GM23248 (cell line): ENCODE results near the gene ATG2B. TPM values are rescaled to one million over a fixed set of nuclear protein-coding genes. Genes with fewer than 3 reads are reported as not detected.

Experiments
- DNase-seq: peaks from one replicate; pipeline ENCODE4 v3.0.0-alpha.2; 2015
- H2AFZ ChIP-seq: fragments of 200-600 bp; sonication (generic); 2 replicates; pipeline ENCODE4 v1.6.1; 2016; ENCODE audit warnings: antibody characterized with exemption
- H3F3A ChIP-seq: fragments of 200-600 bp; sonication (generic); 2 replicates; pipeline ENCODE4 v1.6.1; 2016; ENCODE audit warnings: mild to moderate bottlenecking, antibody characterized with exemption, mixed run types; ENCODE audit not compliant: insufficient read depth
- H3K27ac ChIP-seq: fragments of 200-600 bp; sonication (generic); 2 replicates; pipeline ENCODE4 v1.5.1; 2016; ENCODE audit warnings: mild to moderate bottlenecking
- H3K27me3 ChIP-seq: fragments of 200-600 bp; sonication (generic); replicated peaks from 2 replicates; pipeline ENCODE4 v1.6.1; 2016; ENCODE audit warnings: mild to moderate bottlenecking; ENCODE audit not compliant: insufficient read depth
- H3K36me3 ChIP-seq: fragments of 200-600 bp; sonication (generic); 2 replicates; pipeline ENCODE4 v1.6.1; 2016; ENCODE audit warnings: low read depth, mild to moderate bottlenecking
- H3K4me1 ChIP-seq: fragments of 200-600 bp; sonication (generic); 2 replicates; pipeline ENCODE4 v1.6.1; 2016; ENCODE audit warnings: mild to moderate bottlenecking; ENCODE audit not compliant: insufficient read depth
- H3K4me2 ChIP-seq: fragments of 200-600 bp; sonication (generic); one replicate; pipeline ENCODE4 v1.6.1; 2016; ENCODE audit warnings: mild to moderate bottlenecking; ENCODE audit not compliant: unreplicated experiment
- H3K4me3 ChIP-seq: fragments of 200-600 bp; sonication (generic); 2 replicates; pipeline ENCODE4 v1.5.1; 2016; ENCODE audit warnings: mild to moderate bottlenecking
- H3K79me2 ChIP-seq: fragments of 200-600 bp; sonication (generic); 2 replicates; pipeline ENCODE4 v1.6.1; 2016; ENCODE audit warnings: mild to moderate bottlenecking; ENCODE audit not compliant: insufficient read depth
- H3K9ac ChIP-seq: fragments of 200-600 bp; sonication (generic); 2 replicates; pipeline ENCODE4 v1.6.1; 2016; ENCODE audit warnings: mild to moderate bottlenecking
- H3K9me2 ChIP-seq: fragments of 200-600 bp; sonication (generic); 2 replicates; pipeline ENCODE4 v1.6.1; 2016; ENCODE audit warnings: mixed run types, mild to moderate bottlenecking, moderate library complexity; ENCODE audit not compliant: insufficient read depth
- H3K9me3 ChIP-seq: fragments of 200-600 bp; sonication (generic); one replicate; pipeline ENCODE4 v1.6.1; 2017; ENCODE audit warnings: low read depth
- H4K20me1 ChIP-seq: fragments of 200-600 bp; sonication (generic); 2 replicates; pipeline ENCODE4 v1.6.0; 2016; ENCODE audit not compliant: insufficient read depth
- EZH2 ChIP-seq: fragments of 200-600 bp; sonication (generic); IDR thresholded peaks from 2 replicates; pipeline ENCODE4 v1.6.1; 2018; ENCODE audit warnings: antibody characterized with exemption, mild to moderate bottlenecking; ENCODE audit not compliant: insufficient read depth, poor library complexity, severe bottlenecking
- EZH2phosphoT487 ChIP-seq: fragments of 200-600 bp; sonication (generic); IDR thresholded peaks from 2 replicates; pipeline ENCODE4 v1.6.1; 2018; ENCODE audit warnings: antibody characterized with exemption, moderate library complexity, mild to moderate bottlenecking, low read depth; ENCODE audit not compliant: insufficient read depth
- WGBS, 2 experiments: methylation state at CpG; one replicate each; pipeline ENCODE4 v1.1.6; 2015 to 2017; ENCODE audit warnings: low lambda C conversion rate in 2 of 2, low coverage in 1 of 2; ENCODE audit errors: missing lambda C conversion rate in 2 of 2; 5-methylcytosine and 5-hydroxymethylcytosine counted together
- in situ Hi-C: fragments of 300-500 bp; cut with MboI; formaldehyde crosslinking; loops from 2 replicates; pipeline ENCODE4 v1.15.0; 2020
- polyA plus RNA-seq: library from polyadenylated mRNA; unstranded; fragments of >200 nt; fragmentation: Nextera tagmentation; extraction: Ambion mirVana; gene quantifications from 2 replicates; pipeline ENCODE4 v1.2.1, GENCODE V29; 2016
- total RNA-seq: library from RNA; depleted of rRNA; stranded (reverse); fragments of >200 nt; shearing (Covaris generic); gene quantifications from 2 replicates; pipeline ENCODE4 v1.2.3, GENCODE V29; 2014

Gene ATG2B
- total and polyA plus RNA-seq, 2 experiments from 2014 or later, result 2.9 to 10.7 TPM

DNA sequence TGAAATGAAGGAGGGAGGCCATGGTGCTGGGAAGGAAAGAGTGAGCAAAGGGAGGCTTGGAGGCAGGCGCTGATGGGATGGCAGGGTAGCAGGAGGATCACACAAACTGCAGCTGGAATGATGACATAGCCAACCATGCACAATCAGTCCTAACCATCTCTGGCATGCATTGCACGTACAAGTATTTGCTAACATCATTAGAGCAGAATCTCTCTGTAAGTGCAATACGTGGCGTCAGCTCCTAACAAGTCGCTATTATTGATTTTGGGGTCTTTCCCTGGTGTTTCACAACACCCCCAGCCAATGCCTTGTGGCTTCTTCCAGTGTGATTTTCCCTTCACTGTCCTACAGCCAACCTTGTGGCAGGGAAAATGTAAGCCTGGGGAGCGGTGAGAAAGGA lies 88.6 kb downstream of the ATG2B start:
- H3K4me3 ChIP-seq, result no peak overlapping the region
- peaks cover 29% of the 10 kb centered on the region for H3K4me1 ChIP-seq
- peak; percentile 89 for DNase-seq
- no peaks in the 10 kb centered on the region for H4K20me1 ChIP-seq
- no peak for TF ChIP-seq EZH2
- TF ChIP-seq EZH2phosphoT487, result no peak
- H3K27ac ChIP-seq, result peak overlapping the region; percentile 77
- peak overlapping the region; percentile 67 for H3K9ac ChIP-seq
- H3K9me3 ChIP-seq, result no peaks in the 10 kb centered on the region
- H3K9me2 ChIP-seq, result no peaks in the 10 kb centered on the region
- 32 to 37% methylated on average over 6 of the region's 6 CpGs for WGBS, 2 experiments
- H3K36me3 ChIP-seq, result 0 out of 2 replicates have a peak, but pooled peaks cover 3% of the 10 kb centered on the region
- peak overlapping the region; percentile 20 for H3K4me2 ChIP-seq
- peaks cover 24% of the 10 kb centered on the region for H3F3A ChIP-seq
- in situ Hi-C loops, result loop anchor here (5.0 to 10.0 kb wide), 2 partner anchors 172 to 280 kb away; no protein-coding TSS in a partner anchor
- H2AFZ ChIP-seq, result peak overlapping the region; percentile 34; the same call in 1 of the 2 replicates
- H3K27me3 ChIP-seq, result no peaks in the 10 kb centered on the region
- H3K79me2 ChIP-seq, result no peaks in the 10 kb centered on the region

- Histone ChIP-seq H3K27ac (peak overlapping the region; percentile 77), H3K27me3 (no peaks in the 10 kb centered on the region), H3K4me1 (peaks cover 34% of the 10 kb centered on the region), H3K4me2 (peak overlapping the region; percentile 20), H3K79me2 (no peaks in the 10 kb centered on the region), H3K9ac (peak overlapping the region; percentile 67; the same call in 1 of the 2 replicates), H3K9me3 (no peaks in the 10 kb centered on the region), H4K20me1 (no peaks in the 10 kb centered on the region), H3K9me2 (no peaks in the 10 kb centered on the region), H3K36me3 (0 out of 2 replicates have a peak, but pooled peaks cover 3% of the 10 kb centered on the region), H3F3A (peaks cover 27% of the 10 kb centered on the region), H2AFZ (0 out of 2 replicates have a peak overlapping the region, but pooled peaks have one; percentile 34), H3K4me3 (no peak overlapping the region)
- WGBS, 2 experiments, result 95% methylated on average over 5 of the region's 5 CpGs
- in situ Hi-C loops, result loop anchor here (5.0 to 10.0 kb wide), 2 partner anchors 172 to 279 kb away; no protein-coding TSS in a partner anchor
- TF ChIP-seq EZH2 (no peak), EZH2phosphoT487 (no peak)
- no peak for DNase-seq
Observed at GRCh38 chr14:96274122-96274521, 89.0 kb downstream of the ATG2B start.

GRCh38 chr14:96273629-96274028 lies 89.5 kb downstream of the ATG2B start:
- peaks cover 37% of the 10 kb centered on the region for H3K4me1 ChIP-seq
- in situ Hi-C loops, result loop anchor here (5.0 to 10.0 kb wide), 2 partner anchors 171 to 279 kb away; no protein-coding TSS in a partner anchor
- no peak for TF ChIP-seq EZH2
- no peak for TF ChIP-seq EZH2phosphoT487
- H4K20me1 ChIP-seq, result no peaks in the 10 kb centered on the region
- H3F3A ChIP-seq, result peaks cover 28% of the 10 kb centered on the region
- H3K9ac ChIP-seq, result no peak overlapping the region
- H3K4me3 ChIP-seq, result no peak overlapping the region
- H3K27me3 ChIP-seq, result no peaks in the 10 kb centered on the region
- H3K36me3 ChIP-seq, result 0 out of 2 replicates have a peak, but pooled peaks cover 3% of the 10 kb centered on the region
- no peaks in the 10 kb centered on the region for H3K9me3 ChIP-seq
- H2AFZ ChIP-seq, result no peak overlapping the region
- WGBS, 2 experiments, result 88 to 90% methylated on average over 5 of the region's 5 CpGs
- DNase-seq, result no peak
- no peak overlapping the region for H3K4me2 ChIP-seq
- H3K9me2 ChIP-seq, result no peaks in the 10 kb centered on the region
- no peaks in the 10 kb centered on the region for H3K79me2 ChIP-seq
- H3K27ac ChIP-seq, result no peak overlapping the region

- Histone ChIP-seq H3K79me2 (no peaks in the 10 kb centered on the region), H3K27me3 (no peaks in the 10 kb centered on the region), H2AFZ (no peak overlapping the region), H3K9ac (no peak overlapping the region), H3K9me3 (no peaks in the 10 kb centered on the region), H3K9me2 (no peaks in the 10 kb centered on the region), H3K4me3 (no peak overlapping the region), H3K4me1 (peaks cover 44% of the 10 kb centered on the region), H3K36me3 (0 out of 2 replicates have a peak, but pooled peaks cover 3% of the 10 kb centered on the region), H3K4me2 (no peak overlapping the region), H4K20me1 (no peaks in the 10 kb centered on the region), H3K27ac (no peak overlapping the region), H3F3A (peaks cover 35% of the 10 kb centered on the region)
- TF ChIP-seq EZH2phosphoT487 (no peak), EZH2 (no peak)
- whole genome bisulfite sequencing, 2 experiments, result 42 to 52% methylated on average over 3 of the region's 3 CpGs
- DNase-seq, result peak; percentile 45
- in situ Hi-C loops, result loop anchor here (5.0 to 10.0 kb wide), 2 partner anchors 171 to 278 kb away; no protein-coding TSS in a partner anchor
Observed at GRCh38 chr14:96272777-96273473, 90.2 kb downstream of the ATG2B start.
